SK-N-SH (cell line): Measurements from ENCODE around the gene ABHD17C. TPM values are rescaled to one million over a fixed set of nuclear protein-coding genes. Genes with fewer than 3 reads are reported as not detected.

Experiments
- CTCF ChIA-PET: fragments of 300-600, 350-600 bp; formaldehyde crosslinking; extraction: SDS; loops from one replicate; lab custom pipeline; 2021; lab: Yijun Ruan, JAX
- POLR2A ChIA-PET: fragments of 350-600 bp; sonication (Branson Sonifier 250); formaldehyde crosslinking; extraction: SDS; loops from one replicate; lab custom pipeline; 2020; ENCODE audit warnings: antibody characterized with exemption, inconsistent platforms; lab: Yijun Ruan, JAX
- DNase-seq: peaks from one replicate; pipeline ENCODE4 v3.0.0; 2012
- H2AFZ ChIP-seq: fragments of 200-600 bp; sonication (generic); 2 replicates; pipeline ENCODE4 v1.8.1; 2016; ENCODE audit warnings: antibody characterized with exemption, mild to moderate bottlenecking, low read depth
- H3F3A ChIP-seq: fragments of 200-600 bp; sonication (generic); replicated peaks from 2 replicates; pipeline ENCODE3; 2016; ENCODE audit warnings: antibody characterized with exemption, mild to moderate bottlenecking; ENCODE audit not compliant: insufficient read depth
- H3K27ac ChIP-seq, 2 experiments: fragments of 200-500 bp in 1 of 2; fragments of 200-600 bp in 1 of 2; sonication (Bioruptor generic) in 1 of 2; sonication (generic), shearing (Covaris generic) in 1 of 2; 2 replicates each; pipeline versions ENCODE4 v1.5.1 to v1.6.1; 2014 to 2016; ENCODE audit warnings: low read depth in 2 of 2, inconsistent platforms in 1 of 2, low read length in 1 of 2, mild to moderate bottlenecking in 1 of 2, mixed read lengths in 1 of 2
- H3K27me3 ChIP-seq: fragments of 200-600 bp; sonication (generic), shearing (Covaris generic); 2 replicates; pipeline ENCODE4 v1.6.1; 2016; ENCODE audit warnings: mixed run types; ENCODE audit not compliant: insufficient read depth
- H3K36me3 ChIP-seq, 2 experiments: fragments of 200-500 bp in 1 of 2; fragments of 200-600 bp in 1 of 2; sonication (Bioruptor generic) in 1 of 2; sonication (generic) in 1 of 2; replicated peaks in 1 of 2; 2 replicates each; pipeline versions ENCODE3 to v1.5.1; 2014 to 2016; ENCODE audit warnings: low read length in 1 of 2, mild to moderate bottlenecking in 1 of 2; ENCODE audit not compliant: insufficient read depth in 2 of 2, control insufficient read depth in 1 of 2
- H3K4me1 ChIP-seq, 2 experiments: fragments of 200-500 bp in 1 of 2; fragments of 200-600 bp in 1 of 2; sonication (Bioruptor generic) in 1 of 2; sonication (generic), shearing (Covaris generic) in 1 of 2; 2 replicates each; pipeline versions ENCODE4 v1.5.1 to v1.6.1; 2014 to 2016; ENCODE audit warnings: low read depth in 1 of 2, low read length in 1 of 2, mixed run types in 1 of 2; ENCODE audit not compliant: insufficient read depth in 2 of 2, control insufficient read depth in 1 of 2
- H3K4me2 ChIP-seq: fragments of 200-600 bp; sonication (generic), shearing (Covaris generic); 2 replicates; pipeline ENCODE4 v1.6.1; 2017; ENCODE audit warnings: mixed run types
- H3K4me3 ChIP-seq, 2 experiments: fragments of 200-500 bp in 1 of 2; fragments of 200-600 bp in 1 of 2; sonication (Bioruptor generic) in 1 of 2; sonication (generic), shearing (Covaris generic) in 1 of 2; 2 replicates each; pipeline versions ENCODE4 v1.5.1 to v1.8.1; 2014 to 2016; ENCODE audit warnings: low read depth in 2 of 2, inconsistent platforms in 1 of 2, low read length in 1 of 2, mild to moderate bottlenecking in 1 of 2, mixed read lengths in 1 of 2, moderate library complexity in 1 of 2
- H3K79me2 ChIP-seq: fragments of 200-600 bp; sonication (generic); 2 replicates; pipeline ENCODE4 v1.8.1; 2017; ENCODE audit warnings: mild to moderate bottlenecking; ENCODE audit not compliant: insufficient read depth
- H3K9ac ChIP-seq: fragments of 200-600 bp; sonication (generic); 2 replicates; pipeline ENCODE4 v1.6.1; 2017; ENCODE audit warnings: mixed run types
- H3K9me2 ChIP-seq: fragments of 200-600 bp; sonication (generic); 2 replicates; pipeline ENCODE4 v1.6.1; 2017; ENCODE audit warnings: mixed run types
- H3K9me3 ChIP-seq: fragments of 200-600 bp; sonication (generic); 2 replicates; pipeline ENCODE4 v1.6.1; 2017; ENCODE audit warnings: mixed run types, mild to moderate bottlenecking, moderate library complexity
- H4K20me1 ChIP-seq: fragments of 200-600 bp; sonication (generic); 2 replicates; pipeline ENCODE4 v1.6.1; 2017; ENCODE audit warnings: mild to moderate bottlenecking, mixed run types; ENCODE audit not compliant: insufficient read depth
- CHD2 ChIP-seq: fragments of 150-350 bp; IDR thresholded peaks from 2 replicates; pipeline ENCODE4 v1.6.1; 2018; ENCODE audit warnings: low read length; ENCODE audit not compliant: partially characterized antibody
- EP300 ChIP-seq, 2 experiments: IDR thresholded peaks; 2 replicates each; pipeline versions ENCODE4 v1.4.0 to v1.6.1; 2012; ENCODE audit warnings: borderline replicate concordance in 1 of 2, low read depth in 1 of 2, low read length in 1 of 2
- FOSL2 ChIP-seq: IDR thresholded peaks from 2 replicates; pipeline ENCODE4 v1.4.0; 2012; ENCODE audit warnings: low read depth, mild to moderate bottlenecking, moderate library complexity, borderline replicate concordance
- GATA2 ChIP-seq: sonication (generic); formaldehyde crosslinking; IDR thresholded peaks from 2 replicates; pipeline ENCODE4 v1.5.0; 2020; ENCODE audit warnings: mild to moderate bottlenecking, missing genetic modification reagents
- JUND ChIP-seq: IDR thresholded peaks from 2 replicates; pipeline ENCODE4 v1.4.0; 2012
- MXI1 ChIP-seq: IDR thresholded peaks from 2 replicates; pipeline ENCODE4 v1.6.1; 2012; ENCODE audit warnings: mild to moderate bottlenecking, low read depth, low read length, improper control_type of control experiment
- NFIC ChIP-seq: IDR thresholded peaks from 2 replicates; pipeline ENCODE4 v1.4.0; 2012; ENCODE audit warnings: borderline replicate concordance
- RAD21 ChIP-seq: IDR thresholded peaks from 2 replicates; pipeline ENCODE4 v1.6.1; 2012; ENCODE audit warnings: mild to moderate bottlenecking, low read length
- RCOR1 ChIP-seq: fragments of 150-350 bp; IDR thresholded peaks from 2 replicates; pipeline ENCODE4 v1.6.1; 2017; ENCODE audit warnings: antibody characterized with exemption, low read length
- RXRA ChIP-seq: IDR thresholded peaks from 2 replicates; pipeline ENCODE4 v1.4.0; 2012; ENCODE audit warnings: low read depth, mild to moderate bottlenecking, borderline replicate concordance
- SIN3A ChIP-seq: IDR thresholded peaks from 2 replicates; pipeline ENCODE4 v1.6.1; 2012; ENCODE audit warnings: low read depth, mild to moderate bottlenecking, low read length, moderate library complexity, borderline replicate concordance
- TCF12 ChIP-seq: IDR thresholded peaks from 2 replicates; pipeline ENCODE4 v1.4.0; 2012
- TEAD4 ChIP-seq: IDR thresholded peaks from 2 replicates; pipeline ENCODE4 v1.4.0; 2012; ENCODE audit warnings: mild to moderate bottlenecking, borderline replicate concordance; ENCODE audit not compliant: insufficient read depth
- YY1 ChIP-seq: IDR thresholded peaks from 2 replicates; pipeline ENCODE4 v1.4.0; 2012; ENCODE audit warnings: low read depth, mild to moderate bottlenecking
- WGBS: methylation state at CpG from one replicate; pipeline ENCODE4 v1.1.6; 2017; ENCODE audit warnings: low lambda C conversion rate; 5-methylcytosine and 5-hydroxymethylcytosine counted together
- polyA plus RNA-seq, 3 experiments: library from polyadenylated mRNA; depleted of rRNA; stranded (reverse); fragments of >200 nt; gene quantifications; 2 replicates each; pipeline ENCODE4 v1.2.3, GENCODE V29; 2012
- TF ChIP-seq, protein P1 (sequence below): IDR thresholded peaks from 2 replicates; pipeline ENCODE4; 2012
- TF ChIP-seq, protein P2 (sequence below): IDR thresholded peaks from 2 replicates; pipeline ENCODE4 v1.6.1; 2012; ENCODE audit warnings: mild to moderate bottlenecking, low read depth, low read length, moderate library complexity
- TF ChIP-seq, protein P3 (sequence below): IDR thresholded peaks from 2 replicates; pipeline ENCODE4 v1.4.0; 2012; ENCODE audit warnings: low read depth, borderline replicate concordance
- TF ChIP-seq, protein P4 (sequence below): IDR thresholded peaks from 2 replicates; pipeline ENCODE4 v1.4.0; 2012; ENCODE audit warnings: low read depth, borderline replicate concordance
- TF ChIP-seq, protein P5 (sequence below): IDR thresholded peaks from 2 replicates; pipeline ENCODE4 v1.4.0; 2012; ENCODE audit warnings: low read depth

The ABHD17C gene
- polyA plus RNA-seq, 1 of the 3 experiments (the other 2 are of a cell fraction): 11.7 TPM

DNA sequence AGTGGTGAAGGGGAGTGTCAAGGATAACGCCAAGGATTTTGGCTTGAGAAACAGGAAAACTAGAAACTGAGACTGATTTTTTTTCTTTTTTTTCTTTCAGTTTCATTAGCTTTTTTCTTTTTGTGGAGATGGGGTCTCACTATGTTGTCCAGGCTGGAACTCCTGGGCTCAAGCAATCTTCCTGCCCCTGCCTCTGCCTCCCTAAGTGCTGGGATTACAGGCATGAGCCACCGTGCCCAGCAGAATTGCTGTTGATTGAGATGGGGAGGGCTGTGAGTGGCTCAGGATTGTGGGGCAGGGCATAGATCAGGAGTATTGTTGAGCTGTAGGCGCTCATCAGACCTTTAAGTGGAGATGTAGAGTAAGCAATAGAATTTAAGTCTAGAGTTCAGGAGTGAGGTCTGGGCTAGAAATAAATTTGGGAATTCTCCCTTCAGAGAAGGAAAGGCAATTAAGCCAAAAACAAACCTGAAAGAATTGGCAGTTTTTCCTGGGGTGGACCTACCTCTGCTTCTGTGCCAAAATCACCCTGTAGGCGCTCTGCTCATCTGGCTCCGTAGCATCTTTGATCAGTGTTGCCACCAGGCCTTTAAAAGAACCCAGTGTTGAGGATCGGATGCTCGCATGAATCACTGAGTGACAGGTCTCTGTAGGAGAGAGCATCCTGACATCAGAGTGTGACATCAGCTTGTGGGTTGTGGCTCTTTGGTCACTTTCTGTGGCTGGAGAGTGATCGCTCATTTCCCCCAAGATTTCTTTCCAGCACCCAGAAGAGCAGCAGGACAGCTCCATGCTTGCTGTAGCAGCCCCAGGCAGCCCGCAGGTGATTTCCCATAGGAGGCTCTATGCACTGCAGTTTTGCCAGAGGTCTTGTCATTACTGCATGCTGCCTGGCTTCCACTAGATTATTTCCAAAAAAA, 15.8 kb downstream of the ABHD17C start:
- TF ChIP-seq, protein P1, sequence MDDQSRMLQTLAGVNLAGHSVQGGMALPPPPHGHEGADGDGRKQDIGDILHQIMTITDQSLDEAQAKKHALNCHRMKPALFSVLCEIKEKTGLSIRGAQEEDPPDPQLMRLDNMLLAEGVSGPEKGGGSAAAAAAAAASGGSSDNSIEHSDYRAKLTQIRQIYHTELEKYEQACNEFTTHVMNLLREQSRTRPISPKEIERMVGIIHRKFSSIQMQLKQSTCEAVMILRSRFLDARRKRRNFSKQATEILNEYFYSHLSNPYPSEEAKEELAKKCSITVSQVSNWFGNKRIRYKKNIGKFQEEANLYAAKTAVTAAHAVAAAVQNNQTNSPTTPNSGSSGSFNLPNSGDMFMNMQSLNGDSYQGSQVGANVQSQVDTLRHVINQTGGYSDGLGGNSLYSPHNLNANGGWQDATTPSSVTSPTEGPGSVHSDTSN: peak; percentile 64
- TF ChIP-seq, protein P2, sequence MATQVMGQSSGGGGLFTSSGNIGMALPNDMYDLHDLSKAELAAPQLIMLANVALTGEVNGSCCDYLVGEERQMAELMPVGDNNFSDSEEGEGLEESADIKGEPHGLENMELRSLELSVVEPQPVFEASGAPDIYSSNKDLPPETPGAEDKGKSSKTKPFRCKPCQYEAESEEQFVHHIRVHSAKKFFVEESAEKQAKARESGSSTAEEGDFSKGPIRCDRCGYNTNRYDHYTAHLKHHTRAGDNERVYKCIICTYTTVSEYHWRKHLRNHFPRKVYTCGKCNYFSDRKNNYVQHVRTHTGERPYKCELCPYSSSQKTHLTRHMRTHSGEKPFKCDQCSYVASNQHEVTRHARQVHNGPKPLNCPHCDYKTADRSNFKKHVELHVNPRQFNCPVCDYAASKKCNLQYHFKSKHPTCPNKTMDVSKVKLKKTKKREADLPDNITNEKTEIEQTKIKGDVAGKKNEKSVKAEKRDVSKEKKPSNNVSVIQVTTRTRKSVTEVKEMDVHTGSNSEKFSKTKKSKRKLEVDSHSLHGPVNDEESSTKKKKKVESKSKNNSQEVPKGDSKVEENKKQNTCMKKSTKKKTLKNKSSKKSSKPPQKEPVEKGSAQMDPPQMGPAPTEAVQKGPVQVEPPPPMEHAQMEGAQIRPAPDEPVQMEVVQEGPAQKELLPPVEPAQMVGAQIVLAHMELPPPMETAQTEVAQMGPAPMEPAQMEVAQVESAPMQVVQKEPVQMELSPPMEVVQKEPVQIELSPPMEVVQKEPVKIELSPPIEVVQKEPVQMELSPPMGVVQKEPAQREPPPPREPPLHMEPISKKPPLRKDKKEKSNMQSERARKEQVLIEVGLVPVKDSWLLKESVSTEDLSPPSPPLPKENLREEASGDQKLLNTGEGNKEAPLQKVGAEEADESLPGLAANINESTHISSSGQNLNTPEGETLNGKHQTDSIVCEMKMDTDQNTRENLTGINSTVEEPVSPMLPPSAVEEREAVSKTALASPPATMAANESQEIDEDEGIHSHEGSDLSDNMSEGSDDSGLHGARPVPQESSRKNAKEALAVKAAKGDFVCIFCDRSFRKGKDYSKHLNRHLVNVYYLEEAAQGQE: no peak
- Histone ChIP-seq H3K27me3 (no peaks in the 10 kb centered on the region), H2AFZ (no peak overlapping the region), H3K79me2 (peaks cover 41% of the 10 kb centered on the region), H4K20me1 (peaks cover 17% of the 10 kb centered on the region; the same call in 1 of the 2 replicates), H3K9me2 (no peaks in the 10 kb centered on the region), H3K36me3 (no peaks in the 10 kb centered on the region), H3K4me3 (no peak overlapping the region), H3F3A (no peaks in the 10 kb centered on the region), H3K9ac (no peak overlapping the region), H3K4me1 (no peaks in the 10 kb centered on the region), H3K9me3 (no peaks in the 10 kb centered on the region), H3K4me2 (no peak overlapping the region), H3K27ac (no peak overlapping the region)
- ChIA-PET POLR2A (no interaction called here), CTCF (interaction anchor here (0.5 to 1.0 kb wide), 2 partner anchors 50 to 65 kb away, joined by 3 to 4 read pairs; no protein-coding TSS in a partner anchor)
- WGBS: 89% methylated on average over 5 of the region's 9 CpGs
- no peak for DNase-seq

DNA sequence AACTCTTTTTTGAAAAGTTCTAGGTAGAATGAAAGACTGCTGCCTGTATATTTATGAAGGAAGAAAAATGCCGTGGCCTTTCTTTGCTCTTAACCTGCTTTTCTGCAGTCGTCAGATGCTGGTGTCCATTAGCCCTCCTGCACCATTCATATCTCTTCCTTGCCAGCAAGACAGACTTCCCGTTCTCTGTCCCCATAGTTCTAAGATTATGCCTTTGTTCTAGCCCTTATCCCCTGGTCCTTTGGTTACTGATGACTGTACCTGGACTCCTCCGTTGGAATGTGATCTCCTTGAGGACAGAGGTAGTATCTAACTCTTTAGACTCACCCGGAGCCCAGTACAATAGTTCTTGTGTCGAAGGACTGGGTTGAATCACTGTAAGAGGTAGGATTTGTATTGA, 16.8 kb downstream of the ABHD17C start:
- Histone ChIP-seq H4K20me1 (peaks cover 17% of the 10 kb centered on the region; the same call in 1 of the 2 replicates), H3K4me2 (no peak overlapping the region), H3K4me1 (no peaks in the 10 kb centered on the region), H3K36me3 (no peaks in the 10 kb centered on the region), H2AFZ (no peak overlapping the region), H3K27ac (no peak overlapping the region), H3K4me3 (no peak overlapping the region), H3K79me2 (peaks cover 40% of the 10 kb centered on the region), H3K9me3 (no peaks in the 10 kb centered on the region), H3K9me2 (no peaks in the 10 kb centered on the region), H3F3A (no peaks in the 10 kb centered on the region), H3K27me3 (no peaks in the 10 kb centered on the region), H3K9ac (no peak overlapping the region)
- no peak for DNase-seq
- 89% methylated on average over 6 of the region's 6 CpGs for WGBS
- ChIA-PET CTCF (interaction anchor here (1.0 to 1.5 kb wide), 2 partner anchors 68 to 144 kb away, joined by 3 to 4 read pairs; partner anchors contain the start of gene CEMIP), POLR2A (no interaction called here)
- TF ChIP-seq SIN3A (no peak), JUND (no peak), MXI1 (no peak), TEAD4 (no peak), RCOR1 (no peak), RAD21 (no peak), RXRA (no peak), FOSL2 (no peak), CHD2 (no peak), YY1 (no peak), EP300 (IDR thresholded peaks at IDR 0.05; ENCODE audit: borderline replicate concordance in 1 of 2, low read depth in 1 of 2, low read length in 1 of 2) (no peak), GATA2 (CRISPR knock-in tag) (no peak), TCF12 (no peak), NFIC (no peak)
- TF ChIP-seq, protein P3, sequence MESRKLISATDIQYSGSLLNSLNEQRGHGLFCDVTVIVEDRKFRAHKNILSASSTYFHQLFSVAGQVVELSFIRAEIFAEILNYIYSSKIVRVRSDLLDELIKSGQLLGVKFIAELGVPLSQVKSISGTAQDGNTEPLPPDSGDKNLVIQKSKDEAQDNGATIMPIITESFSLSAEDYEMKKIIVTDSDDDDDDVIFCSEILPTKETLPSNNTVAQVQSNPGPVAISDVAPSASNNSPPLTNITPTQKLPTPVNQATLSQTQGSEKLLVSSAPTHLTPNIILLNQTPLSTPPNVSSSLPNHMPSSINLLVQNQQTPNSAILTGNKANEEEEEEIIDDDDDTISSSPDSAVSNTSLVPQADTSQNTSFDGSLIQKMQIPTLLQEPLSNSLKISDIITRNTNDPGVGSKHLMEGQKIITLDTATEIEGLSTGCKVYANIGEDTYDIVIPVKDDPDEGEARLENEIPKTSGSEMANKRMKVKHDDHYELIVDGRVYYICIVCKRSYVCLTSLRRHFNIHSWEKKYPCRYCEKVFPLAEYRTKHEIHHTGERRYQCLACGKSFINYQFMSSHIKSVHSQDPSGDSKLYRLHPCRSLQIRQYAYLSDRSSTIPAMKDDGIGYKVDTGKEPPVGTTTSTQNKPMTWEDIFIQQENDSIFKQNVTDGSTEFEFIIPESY: no peak
- TF ChIP-seq, protein P4, sequence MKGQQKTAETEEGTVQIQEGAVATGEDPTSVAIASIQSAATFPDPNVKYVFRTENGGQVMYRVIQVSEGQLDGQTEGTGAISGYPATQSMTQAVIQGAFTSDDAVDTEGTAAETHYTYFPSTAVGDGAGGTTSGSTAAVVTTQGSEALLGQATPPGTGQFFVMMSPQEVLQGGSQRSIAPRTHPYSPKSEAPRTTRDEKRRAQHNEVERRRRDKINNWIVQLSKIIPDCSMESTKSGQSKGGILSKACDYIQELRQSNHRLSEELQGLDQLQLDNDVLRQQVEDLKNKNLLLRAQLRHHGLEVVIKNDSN: no peak
- TF ChIP-seq, protein P5, sequence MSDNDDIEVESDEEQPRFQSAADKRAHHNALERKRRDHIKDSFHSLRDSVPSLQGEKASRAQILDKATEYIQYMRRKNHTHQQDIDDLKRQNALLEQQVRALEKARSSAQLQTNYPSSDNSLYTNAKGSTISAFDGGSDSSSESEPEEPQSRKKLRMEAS: no peak
